SK-N-SH (cell line): ENCODE measurements around the gene NR6A1.
A peak's percentile ranks its signal among the peaks of the same experiment; 100 is the strongest.

Experiments
- EZH2phosphoT487 ChIP-seq: fragments of 200-600 bp; sonication (generic); IDR thresholded peaks from 2 replicates; pipeline ENCODE4 v1.6.1; 2017; ENCODE audit warnings: low read depth, mixed run types, mild to moderate bottlenecking, antibody characterized with exemption, moderate library complexity, borderline replicate concordance
- FOXM1 ChIP-seq: IDR thresholded peaks from 2 replicates; pipeline ENCODE4 v1.4.0; 2012; ENCODE audit warnings: low read depth, mild to moderate bottlenecking
- POLR2AphosphoS5 ChIP-seq: IDR thresholded peaks from 2 replicates; pipeline ENCODE4 v1.6.1; 2012; ENCODE audit warnings: low read depth, low read length
- TCF12 ChIP-seq: IDR thresholded peaks from 2 replicates; pipeline ENCODE4 v1.4.0; 2012
- TEAD4 ChIP-seq: IDR thresholded peaks from 2 replicates; pipeline ENCODE4 v1.4.0; 2012; ENCODE audit warnings: mild to moderate bottlenecking, borderline replicate concordance; ENCODE audit not compliant: insufficient read depth
- TF ChIP-seq, protein P1 (sequence below): fragments of 200-600 bp; sonication (generic); IDR thresholded peaks from 2 replicates; pipeline ENCODE4 v1.6.1; 2017; ENCODE audit warnings: antibody characterized with exemption, mild to moderate bottlenecking, moderate library complexity
- TF ChIP-seq, protein P2 (sequence below): IDR thresholded peaks from 2 replicates; pipeline ENCODE4; 2012

DNA sequence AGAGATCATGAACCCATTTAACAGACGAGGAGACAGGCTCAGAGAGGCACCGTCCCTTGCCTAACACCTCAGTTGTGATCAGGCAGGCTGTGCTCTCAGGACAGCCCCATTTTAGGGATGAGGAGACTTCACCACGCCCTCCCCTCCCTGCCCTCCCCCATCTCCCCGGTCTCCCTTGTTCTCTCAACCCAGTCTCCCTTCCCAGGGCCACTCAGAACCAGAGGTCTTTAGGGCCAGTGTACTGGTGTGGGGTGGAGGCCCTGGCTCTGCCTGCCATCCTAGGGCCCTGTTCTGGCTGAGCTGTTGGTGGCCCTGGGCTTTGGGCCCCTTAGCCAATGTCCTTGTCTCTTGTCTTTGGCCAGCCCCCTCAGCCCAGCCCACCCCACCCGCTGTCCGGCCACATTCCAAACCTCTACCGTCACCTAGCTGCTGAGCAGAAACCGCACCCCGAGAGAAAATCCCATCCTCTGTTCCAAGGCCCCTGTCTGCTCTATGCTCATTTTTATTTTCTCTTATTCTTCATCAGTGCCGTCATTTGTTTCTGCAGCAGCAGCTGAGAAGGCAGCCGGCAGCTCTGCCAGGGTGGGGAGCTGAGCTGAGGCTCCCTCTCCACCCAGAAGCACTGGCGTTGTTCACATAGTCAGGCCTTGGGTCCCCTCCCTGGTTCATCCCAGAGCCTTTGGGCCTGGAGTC, 39.7 kb upstream of the NR6A1 start:
- TF ChIP-seq, protein P1, sequence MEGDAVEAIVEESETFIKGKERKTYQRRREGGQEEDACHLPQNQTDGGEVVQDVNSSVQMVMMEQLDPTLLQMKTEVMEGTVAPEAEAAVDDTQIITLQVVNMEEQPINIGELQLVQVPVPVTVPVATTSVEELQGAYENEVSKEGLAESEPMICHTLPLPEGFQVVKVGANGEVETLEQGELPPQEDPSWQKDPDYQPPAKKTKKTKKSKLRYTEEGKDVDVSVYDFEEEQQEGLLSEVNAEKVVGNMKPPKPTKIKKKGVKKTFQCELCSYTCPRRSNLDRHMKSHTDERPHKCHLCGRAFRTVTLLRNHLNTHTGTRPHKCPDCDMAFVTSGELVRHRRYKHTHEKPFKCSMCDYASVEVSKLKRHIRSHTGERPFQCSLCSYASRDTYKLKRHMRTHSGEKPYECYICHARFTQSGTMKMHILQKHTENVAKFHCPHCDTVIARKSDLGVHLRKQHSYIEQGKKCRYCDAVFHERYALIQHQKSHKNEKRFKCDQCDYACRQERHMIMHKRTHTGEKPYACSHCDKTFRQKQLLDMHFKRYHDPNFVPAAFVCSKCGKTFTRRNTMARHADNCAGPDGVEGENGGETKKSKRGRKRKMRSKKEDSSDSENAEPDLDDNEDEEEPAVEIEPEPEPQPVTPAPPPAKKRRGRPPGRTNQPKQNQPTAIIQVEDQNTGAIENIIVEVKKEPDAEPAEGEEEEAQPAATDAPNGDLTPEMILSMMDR: no peak
- TF ChIP-seq, protein P2, sequence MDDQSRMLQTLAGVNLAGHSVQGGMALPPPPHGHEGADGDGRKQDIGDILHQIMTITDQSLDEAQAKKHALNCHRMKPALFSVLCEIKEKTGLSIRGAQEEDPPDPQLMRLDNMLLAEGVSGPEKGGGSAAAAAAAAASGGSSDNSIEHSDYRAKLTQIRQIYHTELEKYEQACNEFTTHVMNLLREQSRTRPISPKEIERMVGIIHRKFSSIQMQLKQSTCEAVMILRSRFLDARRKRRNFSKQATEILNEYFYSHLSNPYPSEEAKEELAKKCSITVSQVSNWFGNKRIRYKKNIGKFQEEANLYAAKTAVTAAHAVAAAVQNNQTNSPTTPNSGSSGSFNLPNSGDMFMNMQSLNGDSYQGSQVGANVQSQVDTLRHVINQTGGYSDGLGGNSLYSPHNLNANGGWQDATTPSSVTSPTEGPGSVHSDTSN: no peak
- TF ChIP-seq POLR2AphosphoS5 (no peak), EZH2phosphoT487 (no peak), TCF12 (peak; percentile 21; the same call in 1 of the 2 replicates), FOXM1 (no peak), TEAD4 (no peak)
